GM11168 (cell line): ENCODE results near the gene C22orf39.

Experiments used
- in situ Hi-C: fragments of 300-500 bp; cut with MboI; formaldehyde crosslinking; loops from one replicate; pipeline ENCODE4 v1.12.0; 2022; ENCODE audit warnings: low sequenced_read_pairs; ENCODE audit not compliant: unreplicated experiment

The C22orf39 gene

GRCh38 chr22:19405652-19406051 lies 41.9 kb downstream of the C22orf39 start:
- in situ Hi-C loops, result no loop called here

GRCh38 chr22:19405133-19405532 lies 42.4 kb downstream of the C22orf39 start:
- in situ Hi-C loops, result no loop called here

DNA sequence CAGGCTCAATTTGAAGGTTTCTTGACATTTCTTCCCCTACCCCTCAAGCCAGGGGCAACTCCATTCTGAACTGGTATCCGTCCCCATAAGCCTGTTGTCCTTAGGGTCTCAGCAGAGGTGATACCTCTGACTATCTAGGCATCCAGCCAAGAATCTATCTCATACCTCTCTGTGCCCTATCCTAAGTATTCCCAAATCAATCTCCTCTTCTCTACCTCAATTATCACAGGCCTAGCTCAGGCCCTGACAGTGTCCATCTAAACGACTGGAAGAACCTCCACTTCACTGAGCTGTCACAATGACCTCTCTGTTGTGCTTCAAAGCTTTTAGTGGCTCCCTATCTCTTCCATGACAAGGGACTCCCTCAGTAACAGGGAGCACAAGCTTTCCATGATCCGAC lies 42.8 kb downstream of the C22orf39 start:
- in situ Hi-C loops, result no loop called here

DNA sequence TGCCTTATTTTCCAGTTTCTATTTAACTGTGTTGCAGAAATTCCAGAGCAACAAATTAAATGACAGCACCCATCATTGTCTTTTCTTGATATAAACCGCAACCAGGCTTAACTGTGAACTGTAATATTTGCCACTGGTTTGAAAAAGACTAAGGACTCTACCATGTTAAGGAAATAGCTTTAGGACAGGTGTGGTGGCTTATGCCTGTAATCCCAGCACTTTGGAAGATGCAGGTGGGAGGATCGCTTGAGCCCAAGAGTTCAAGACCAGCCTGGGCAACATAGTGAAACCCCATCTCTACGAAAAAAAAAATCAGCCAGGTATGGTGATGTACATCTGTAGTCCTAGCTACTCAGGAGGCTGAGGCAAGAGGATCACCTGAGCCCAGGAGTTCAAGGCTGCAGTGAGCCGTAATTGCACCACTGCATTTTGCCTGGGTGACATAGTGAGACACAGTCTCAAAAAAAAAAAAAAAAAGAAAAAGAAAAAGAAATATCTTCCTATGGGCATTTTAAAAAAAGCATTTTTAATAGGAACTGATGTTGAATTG lies 44.8 kb downstream of the C22orf39 start:
- in situ Hi-C loops, result no loop called here

DNA sequence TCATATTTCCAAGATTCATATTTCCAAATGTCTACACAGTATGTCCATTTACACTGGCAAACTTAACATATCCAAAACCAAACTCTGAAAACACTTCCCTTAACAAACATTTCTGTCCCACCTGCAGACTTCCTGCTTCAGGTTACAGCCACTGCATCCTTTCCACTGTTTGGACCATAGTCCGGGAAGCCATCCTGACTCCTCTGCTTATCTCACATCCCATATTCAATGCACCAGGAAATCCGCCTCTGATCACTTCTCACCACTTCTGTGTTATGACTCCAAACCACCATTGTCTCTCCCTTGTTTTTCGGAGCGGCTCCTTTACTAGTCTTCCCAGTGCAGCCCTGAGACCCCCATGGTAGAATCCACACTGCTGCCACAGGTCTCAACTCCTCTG lies 46.0 kb downstream of the C22orf39 start:
- in situ Hi-C loops, result no loop called here

GRCh38 chr22:19400881-19401280 lies 46.6 kb downstream of the C22orf39 start:
- in situ Hi-C loops, result no loop called here

DNA sequence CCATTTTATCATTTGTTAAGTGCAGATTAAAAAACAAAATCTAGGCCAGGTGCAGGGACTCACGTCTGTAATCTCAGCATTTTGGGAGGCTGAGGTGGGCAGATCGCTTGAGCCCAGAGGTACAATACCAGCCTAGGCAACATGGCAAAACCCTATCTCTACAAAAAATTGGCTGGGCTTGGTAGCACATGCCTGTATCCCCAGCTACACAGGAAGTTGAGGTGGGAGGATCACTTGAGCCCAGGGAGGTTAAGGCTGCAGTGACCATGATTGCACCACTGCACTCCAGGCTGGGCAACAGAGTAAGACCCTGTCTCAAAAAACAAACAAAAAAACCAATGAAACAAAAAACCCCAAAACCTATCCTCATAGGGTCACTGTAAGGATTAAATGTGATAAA lies 48.9 kb downstream of the C22orf39 start:
- in situ Hi-C loops, result no loop called here

GRCh38 chr22:19398206-19398605 lies 49.3 kb downstream of the C22orf39 start:
- in situ Hi-C loops, result no loop called here

DNA sequence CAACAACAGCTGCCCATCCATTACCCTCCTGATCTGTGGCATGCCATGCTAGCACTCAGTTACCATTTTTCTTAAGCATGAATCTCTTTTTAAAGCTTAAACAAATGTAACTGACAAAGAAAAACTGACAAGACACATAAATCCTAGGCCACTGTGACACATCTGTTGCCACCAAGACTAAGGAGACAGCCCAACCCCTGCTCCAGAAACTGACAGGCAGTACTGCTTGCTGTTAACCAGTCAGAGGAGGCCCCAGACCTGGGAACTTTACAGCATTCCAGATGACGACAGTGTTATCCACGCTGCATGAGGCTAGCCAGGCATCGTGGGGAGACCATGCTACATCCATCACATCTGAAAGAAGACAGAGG lies 49.8 kb downstream of the C22orf39 start:
- in situ Hi-C loops, result no loop called here

GRCh38 chr22:19396934-19397733 lies 50.4 kb downstream of the C22orf39 start:
- in situ Hi-C loops, result no loop called here

DNA sequence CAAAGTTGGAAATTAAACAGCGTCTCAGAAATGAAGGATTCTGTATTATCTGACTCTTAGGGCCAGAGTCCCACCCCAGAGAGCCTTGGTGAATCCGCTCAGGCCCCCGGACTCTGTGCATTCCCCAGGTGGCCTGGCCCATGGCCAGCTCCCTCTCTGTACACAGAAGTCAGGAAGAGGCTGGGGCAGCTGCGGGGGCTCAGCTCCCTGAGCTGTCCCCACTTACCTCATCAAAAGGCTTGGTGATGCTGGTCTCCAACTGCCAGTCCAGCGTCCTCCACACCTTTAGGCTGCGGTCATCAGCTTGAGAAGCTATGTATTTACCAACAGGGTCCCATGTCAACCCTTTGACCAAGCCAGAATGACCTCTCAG lies 51.0 kb downstream of the C22orf39 start:
- in situ Hi-C loops, result no loop called here

GRCh38 chr22:19395276-19395675 lies 52.2 kb downstream of the C22orf39 start:
- in situ Hi-C loops, result no loop called here

DNA sequence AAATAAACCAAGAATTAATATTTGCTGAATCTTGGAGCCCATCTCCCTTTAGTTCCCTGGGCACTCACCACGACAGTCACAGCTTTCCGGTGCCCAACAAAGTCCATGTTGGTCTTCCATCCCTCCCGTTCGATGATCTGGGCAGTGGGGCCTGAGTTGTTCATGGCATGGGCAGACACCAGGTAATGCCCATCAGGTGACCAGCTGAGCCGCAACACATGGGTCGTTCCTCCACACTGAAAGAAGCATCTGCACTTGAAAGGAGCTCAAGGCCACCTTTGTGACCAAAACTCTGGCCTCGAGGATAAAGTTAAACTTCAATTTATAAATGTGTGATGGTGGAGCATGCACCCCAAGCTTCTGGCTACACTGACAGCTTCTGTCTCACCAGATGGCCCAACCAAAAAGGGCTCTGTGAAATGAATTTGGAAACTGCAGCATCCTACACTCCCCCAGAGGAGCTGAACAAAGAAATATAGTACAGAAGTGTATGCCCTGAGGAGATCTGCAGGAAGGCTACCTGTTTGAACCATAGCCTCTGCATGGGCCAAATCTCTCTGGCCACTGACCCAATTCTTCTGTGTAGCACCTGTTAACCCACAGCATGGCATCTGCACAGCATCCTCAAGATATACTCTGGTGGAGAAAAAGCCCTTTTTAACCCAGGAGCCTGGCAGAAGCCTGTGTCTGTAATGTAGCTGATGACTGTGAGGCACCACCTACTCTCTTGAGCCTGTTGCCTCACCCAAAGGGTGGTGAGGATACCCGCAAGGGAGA lies 53.0 kb downstream of the C22orf39 start:
- in situ Hi-C loops, result no loop called here

DNA sequence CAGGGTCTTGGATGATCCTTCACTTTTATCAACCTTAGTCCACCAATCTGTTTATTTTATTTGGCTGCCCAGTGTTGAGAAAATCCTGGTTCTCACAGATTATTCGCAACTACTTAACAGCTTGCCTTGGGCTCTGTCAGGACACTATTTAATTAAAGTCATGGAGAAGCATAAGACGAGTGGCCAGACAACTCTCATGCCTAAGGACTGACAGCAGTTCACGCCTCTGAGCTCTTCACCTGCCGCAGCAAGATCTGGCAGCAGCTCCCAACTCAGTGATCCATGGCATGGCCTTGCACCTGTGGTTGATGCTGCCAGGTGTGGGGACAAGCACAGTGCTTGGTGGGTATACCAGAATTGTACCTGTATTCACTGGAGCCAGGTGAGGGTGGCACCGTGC lies 53.8 kb downstream of the C22orf39 start:
- in situ Hi-C loops, result no loop called here
